ENCODE measurements around the gene VCL. TPM values are rescaled to one million over a fixed set of nuclear protein-coding genes. Genes with fewer than 3 reads are reported as not detected.

The VCL gene
- total and polyA plus RNA-seq, 5 donors from 2014 or later, result 11.4 to 39.2 (median 15.9) TPM

DNA sequence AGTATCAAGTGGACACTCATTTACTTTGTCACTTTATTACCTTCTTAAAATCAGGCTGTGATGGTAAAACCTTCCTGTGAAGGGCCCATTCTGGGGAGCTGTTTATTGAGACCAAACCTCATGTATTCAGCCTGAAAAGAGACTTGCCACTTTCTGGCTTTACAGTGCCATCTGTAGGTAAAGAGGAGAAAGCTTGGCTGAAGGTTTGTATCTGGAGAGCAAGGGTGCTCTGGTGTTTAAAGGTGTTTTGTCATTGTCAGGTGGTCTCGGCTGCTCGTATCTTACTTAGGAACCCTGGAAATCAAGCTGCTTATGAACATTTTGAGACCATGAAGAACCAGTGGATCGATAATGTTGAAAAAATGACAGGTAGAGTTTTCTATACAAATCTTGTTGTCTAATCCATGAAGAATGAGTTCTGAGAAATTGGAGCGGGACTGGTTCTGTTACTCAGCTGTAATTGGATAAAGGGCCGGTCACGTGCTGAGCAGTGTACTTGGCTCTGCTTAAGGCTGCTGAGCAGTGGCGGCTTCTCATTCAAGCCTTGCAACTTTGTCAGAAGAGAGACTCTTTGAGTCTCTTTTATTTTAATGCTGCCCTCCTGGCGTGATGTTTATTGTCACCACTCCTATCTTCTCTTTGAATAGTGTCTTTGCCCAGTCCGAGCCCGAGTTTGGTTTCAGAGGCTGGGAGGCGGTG is 105.8 kb downstream of the VCL start:
- no peak overlapping the region for H3K4me3 ChIP-seq (ENCODE audit: low read depth, low read length)
- ATAC-seq (ENCODE audit: low read depth in 2 of 2) (no peak), DNase-seq (peak in 1 of 3 donors; percentile 43)
- peaks cover 0 to 4% (median 0%) of the 10 kb centered on the region in 4 donors for H3K4me1 Mint-ChIP-seq
- peaks cover 44% of the 10 kb centered on the region for H3K36me3 ChIP-seq (ENCODE audit: control insufficient read depth, insufficient read depth, low read length)
- no peaks in the 10 kb centered on the region for H3K27me3 ChIP-seq (ENCODE audit: control insufficient read depth, insufficient read depth, low read length)
- peaks cover 44% of the 10 kb centered on the region for H3K36me3 Mint-ChIP-seq
- no peaks in the 10 kb centered on the region for H3K4me1 ChIP-seq (ENCODE audit: control insufficient read depth, insufficient read depth, low read length, poor library complexity, severe bottlenecking)
- H3K27me3 Mint-ChIP-seq, result no peaks in the 10 kb centered on the region
- no peak overlapping the region for H3K4me3 Mint-ChIP-seq
- H3K9me3 Mint-ChIP-seq, result peaks cover 0 to 3% (median 0%) of the 10 kb centered on the region in 7 donors
- H3K27ac Mint-ChIP-seq, result peak overlapping the region in 1 of 3 donors; percentile 64
- H3K27ac ChIP-seq (ENCODE audit: insufficient read depth, low read length, poor library complexity, severe bottlenecking), result no peak overlapping the region
- no peaks in the 10 kb centered on the region for H3K9me3 ChIP-seq (ENCODE audit: control insufficient read depth in 2 of 2, low read length in 2 of 2)

DNA sequence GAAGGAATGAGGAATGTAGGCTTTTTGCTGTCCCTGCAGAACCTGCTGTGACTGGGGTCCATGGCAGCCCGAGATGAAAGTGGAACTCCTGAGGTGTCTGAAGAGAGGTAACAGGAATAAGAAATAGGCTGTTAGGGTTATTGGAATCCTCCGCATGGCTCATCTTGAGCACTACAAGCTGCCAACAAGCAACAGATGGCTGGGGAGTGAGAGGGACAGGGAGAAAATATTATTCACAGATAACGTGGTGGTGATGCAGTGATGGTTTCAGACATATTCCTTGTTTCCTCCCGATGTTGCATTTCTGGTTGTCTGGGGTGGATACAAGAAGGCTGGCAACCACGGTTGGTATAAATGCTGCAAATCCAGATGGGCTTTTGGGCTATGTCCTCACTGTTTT is 106.6 kb downstream of the VCL start:
- ATAC-seq (ENCODE audit: low read depth in 2 of 2), result no peak

DNA sequence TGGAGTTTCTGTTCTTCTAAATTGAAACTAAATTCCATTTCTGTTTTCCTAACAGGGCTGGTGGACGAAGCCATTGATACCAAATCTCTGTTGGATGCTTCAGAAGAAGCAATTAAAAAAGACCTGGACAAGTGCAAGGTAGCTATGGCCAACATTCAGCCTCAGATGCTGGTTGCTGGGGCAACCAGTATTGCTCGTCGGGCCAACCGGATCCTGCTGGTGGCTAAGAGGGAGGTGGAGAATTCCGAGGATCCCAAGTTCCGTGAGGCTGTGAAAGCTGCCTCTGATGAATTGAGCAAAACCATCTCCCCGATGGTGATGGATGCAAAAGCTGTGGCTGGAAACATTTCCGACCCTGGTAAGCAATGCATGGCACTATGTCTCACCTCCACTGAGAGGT is 107.1 kb downstream of the VCL start:
- H3K27ac Mint-ChIP-seq, result no peak overlapping the region
- H3K4me1 ChIP-seq (ENCODE audit: control insufficient read depth, insufficient read depth, low read length, poor library complexity, severe bottlenecking), result no peaks in the 10 kb centered on the region
- no peaks in the 10 kb centered on the region for H3K27me3 ChIP-seq (ENCODE audit: control insufficient read depth, insufficient read depth, low read length)
- H3K36me3 Mint-ChIP-seq, result peaks cover 46% of the 10 kb centered on the region
- peaks cover 53% of the 10 kb centered on the region for H3K36me3 ChIP-seq (ENCODE audit: control insufficient read depth, insufficient read depth, low read length)
- H3K4me3 Mint-ChIP-seq, result no peak overlapping the region
- DNase-seq, result no peak
- no peaks in the 10 kb centered on the region for H3K9me3 ChIP-seq (ENCODE audit: control insufficient read depth in 2 of 2, low read length in 2 of 2)
- no peak overlapping the region for H3K27ac ChIP-seq (ENCODE audit: insufficient read depth, low read length, poor library complexity, severe bottlenecking)
- H3K4me1 Mint-ChIP-seq, result peaks cover 0 to 5% (median 3%) of the 10 kb centered on the region in 4 donors
- H3K27me3 Mint-ChIP-seq, result no peaks in the 10 kb centered on the region
- H3K4me3 ChIP-seq (ENCODE audit: low read depth, low read length), result no peak overlapping the region
- no peaks in the 10 kb centered on the region for H3K9me3 Mint-ChIP-seq
- no peak for ATAC-seq (ENCODE audit: low read depth in 2 of 2)

More for the DNA sequence above, 106.6 kb downstream of the VCL start:
- Mint-ChIP-seq H3K27me3 (no peaks in the 10 kb centered on the region), H3K27ac (no peak overlapping the region), H3K4me1 (peaks cover 0 to 4% (median under 1%) of the 10 kb centered on the region in 4 donors), H3K36me3 (peaks cover 43% of the 10 kb centered on the region), H3K4me3 (no peak overlapping the region), H3K9me3 (peaks cover 0 to 2% (median 0%) of the 10 kb centered on the region in 7 donors)
- no peaks in the 10 kb centered on the region for H3K4me1 ChIP-seq (ENCODE audit: control insufficient read depth, insufficient read depth, low read length, poor library complexity, severe bottlenecking)
- DNase-seq, result no peak
- H3K9me3 ChIP-seq (ENCODE audit: control insufficient read depth in 2 of 2, low read length in 2 of 2), result no peaks in the 10 kb centered on the region
- H3K36me3 ChIP-seq (ENCODE audit: control insufficient read depth, insufficient read depth, low read length), result peaks cover 48% of the 10 kb centered on the region
- H3K27ac ChIP-seq (ENCODE audit: insufficient read depth, low read length, poor library complexity, severe bottlenecking), result no peak overlapping the region
- H3K27me3 ChIP-seq (ENCODE audit: control insufficient read depth, insufficient read depth, low read length), result no peaks in the 10 kb centered on the region
- H3K4me3 ChIP-seq (ENCODE audit: low read depth, low read length), result no peak overlapping the region

DNA sequence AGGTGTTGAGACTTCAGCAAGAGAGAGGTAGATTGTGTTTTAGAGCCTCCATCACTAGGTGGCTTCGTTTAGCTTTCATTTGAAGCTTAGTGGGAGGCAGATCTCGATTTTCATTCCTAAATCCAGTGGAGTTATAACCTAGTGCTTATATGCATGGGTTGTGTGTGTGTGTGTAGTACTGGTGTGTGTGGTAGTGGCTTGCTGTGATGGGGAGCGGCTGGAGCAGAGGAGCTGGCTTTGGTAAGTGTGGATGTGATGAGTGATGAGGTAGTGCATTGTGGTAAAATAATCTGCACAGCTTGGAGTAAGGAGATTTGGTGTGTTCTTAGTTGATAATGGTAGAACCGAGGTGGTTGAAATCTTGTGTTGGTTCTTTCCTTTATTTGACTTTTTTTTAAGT is 109.5 kb downstream of the VCL start:
- H3K4me3 ChIP-seq (ENCODE audit: low read depth, low read length), result no peak overlapping the region
- ATAC-seq (ENCODE audit: low read depth in 2 of 2) (no peak), DNase-seq (no peak)
- H3K27ac ChIP-seq (ENCODE audit: insufficient read depth, low read length, poor library complexity, severe bottlenecking), result no peak overlapping the region
- peaks cover 69% of the 10 kb centered on the region for H3K36me3 ChIP-seq (ENCODE audit: control insufficient read depth, insufficient read depth, low read length)
- Mint-ChIP-seq H3K9me3 (no peaks in the 10 kb centered on the region), H3K27ac (peak overlapping the region in 2 of 3 donors; percentile 16 to 28), H3K4me3 (no peak overlapping the region), H3K4me1 (peaks cover 0 to 8% (median 4%) of the 10 kb centered on the region in 4 donors), H3K27me3 (no peaks in the 10 kb centered on the region), H3K36me3 (peaks cover 61% of the 10 kb centered on the region)
- no peaks in the 10 kb centered on the region for H3K4me1 ChIP-seq (ENCODE audit: control insufficient read depth, insufficient read depth, low read length, poor library complexity, severe bottlenecking)
- no peaks in the 10 kb centered on the region for H3K9me3 ChIP-seq (ENCODE audit: control insufficient read depth in 2 of 2, low read length in 2 of 2)
- no peaks in the 10 kb centered on the region for H3K27me3 ChIP-seq (ENCODE audit: control insufficient read depth, insufficient read depth, low read length)

DNA sequence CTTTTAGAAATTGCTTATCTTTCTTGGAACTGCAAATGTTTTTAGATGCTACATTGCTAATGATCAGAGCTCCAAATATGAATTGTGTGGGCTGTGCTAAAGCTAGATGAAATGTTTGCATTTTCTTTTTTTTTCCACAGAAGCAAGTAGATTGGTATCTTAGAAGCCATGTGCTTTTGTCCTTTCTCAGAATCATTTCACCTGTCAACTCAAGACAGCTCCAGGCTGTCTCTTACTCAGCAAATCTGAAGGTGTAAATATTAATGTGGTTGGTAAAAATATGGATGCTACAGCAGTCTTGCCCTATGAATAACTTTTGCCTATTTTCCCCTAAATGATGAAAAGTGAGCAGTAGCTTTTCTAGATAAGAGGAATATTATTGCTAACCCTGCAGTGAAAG is 111.5 kb downstream of the VCL start:
- H3K9me3 Mint-ChIP-seq, result no peaks in the 10 kb centered on the region

DNA sequence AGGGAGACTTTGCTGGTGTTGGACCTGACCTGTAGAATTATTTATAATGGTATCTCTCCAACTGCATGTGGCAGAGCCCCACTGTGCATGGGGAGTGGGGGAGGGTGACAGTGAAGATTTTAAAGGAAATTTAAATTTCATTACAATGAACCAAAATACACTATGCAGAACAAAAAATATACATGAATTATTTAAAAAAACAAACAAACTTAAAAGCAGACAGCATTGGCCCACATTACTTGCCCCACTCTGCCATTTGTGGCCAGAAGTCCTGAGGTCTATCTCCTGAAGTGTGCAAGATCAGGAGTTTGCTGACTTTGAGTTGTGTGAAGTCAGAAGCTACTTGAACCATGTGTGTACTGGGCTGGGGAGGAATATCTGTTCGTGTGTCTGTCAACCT is 112.2 kb downstream of the VCL start:
- Histone ChIP-seq H3K27ac (ENCODE audit: insufficient read depth, low read length, poor library complexity, severe bottlenecking) (no peak overlapping the region), H3K4me3 (ENCODE audit: low read depth, low read length) (no peak overlapping the region), H3K36me3 (ENCODE audit: control insufficient read depth, insufficient read depth, low read length) (peaks cover 79% of the 10 kb centered on the region), H3K4me1 (ENCODE audit: control insufficient read depth, insufficient read depth, low read length, poor library complexity, severe bottlenecking) (no peaks in the 10 kb centered on the region), H3K9me3 (ENCODE audit: control insufficient read depth in 2 of 2, low read length in 2 of 2) (no peaks in the 10 kb centered on the region), H3K27me3 (ENCODE audit: control insufficient read depth, insufficient read depth, low read length) (no peaks in the 10 kb centered on the region)
- ATAC-seq (ENCODE audit: low read depth in 2 of 2) (no peak), DNase-seq (no peak)
- peaks cover 70% of the 10 kb centered on the region for H3K36me3 Mint-ChIP-seq
- peak overlapping the region in 2 of 3 donors; percentile 42 to 43 for H3K27ac Mint-ChIP-seq
- H3K4me1 Mint-ChIP-seq, result peaks cover 0 to 8% (median 4%) of the 10 kb centered on the region in 4 donors
- no peaks in the 10 kb centered on the region for H3K27me3 Mint-ChIP-seq
- peak overlapping the region in 1 of 4 donors; percentile 17 for H3K4me3 Mint-ChIP-seq
- H3K9me3 Mint-ChIP-seq, result no peaks in the 10 kb centered on the region

More for the DNA sequence above, 111.5 kb downstream of the VCL start:
- H3K4me3 ChIP-seq (ENCODE audit: low read depth, low read length), result no peak overlapping the region
- no peaks in the 10 kb centered on the region for H3K4me1 ChIP-seq (ENCODE audit: control insufficient read depth, insufficient read depth, low read length, poor library complexity, severe bottlenecking)
- Mint-ChIP-seq H3K36me3 (peaks cover 72% of the 10 kb centered on the region), H3K27ac (peak overlapping the region in 1 of 3 donors; percentile 42), H3K4me3 (no peak overlapping the region), H3K27me3 (no peaks in the 10 kb centered on the region), H3K4me1 (peaks cover 0 to 8% (median 4%) of the 10 kb centered on the region in 4 donors)
- H3K27ac ChIP-seq (ENCODE audit: insufficient read depth, low read length, poor library complexity, severe bottlenecking), result no peak overlapping the region
- no peaks in the 10 kb centered on the region for H3K27me3 ChIP-seq (ENCODE audit: control insufficient read depth, insufficient read depth, low read length)
- no peaks in the 10 kb centered on the region for H3K9me3 ChIP-seq (ENCODE audit: control insufficient read depth in 2 of 2, low read length in 2 of 2)
- peaks cover 79% of the 10 kb centered on the region for H3K36me3 ChIP-seq (ENCODE audit: control insufficient read depth, insufficient read depth, low read length)
- ATAC-seq (ENCODE audit: low read depth in 2 of 2), result no peak
- peak in 1 of 3 donors; percentile 18 for DNase-seq

DNA sequence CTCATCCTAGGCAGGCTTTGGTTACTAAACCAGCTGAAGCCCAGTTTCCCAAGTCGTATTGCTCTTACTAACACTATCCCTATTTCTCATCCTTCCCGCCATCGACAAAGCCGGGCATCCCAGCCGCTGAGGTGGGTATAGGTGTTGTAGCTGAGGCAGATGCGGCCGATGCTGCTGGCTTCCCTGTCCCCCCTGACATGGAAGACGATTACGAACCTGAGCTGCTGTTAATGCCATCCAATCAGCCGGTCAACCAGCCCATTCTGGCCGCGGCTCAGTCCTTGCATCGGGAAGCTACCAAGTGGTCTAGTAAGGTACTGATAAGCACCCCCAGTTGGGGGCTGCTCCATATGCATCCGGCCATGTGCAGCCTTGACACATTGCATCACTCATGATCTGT is 113.9 kb downstream of the VCL start:
- no peak for DNase-seq
- H3K36me3 ChIP-seq (ENCODE audit: control insufficient read depth, insufficient read depth, low read length), result peaks cover 86% of the 10 kb centered on the region
- no peaks in the 10 kb centered on the region for H3K4me1 ChIP-seq (ENCODE audit: control insufficient read depth, insufficient read depth, low read length, poor library complexity, severe bottlenecking)
- no peak overlapping the region for H3K4me3 ChIP-seq (ENCODE audit: low read depth, low read length)
- no peak overlapping the region for H3K27ac ChIP-seq (ENCODE audit: insufficient read depth, low read length, poor library complexity, severe bottlenecking)
- no peak for ATAC-seq (ENCODE audit: low read depth in 2 of 2)
- Mint-ChIP-seq H3K9me3 (no peaks in the 10 kb centered on the region), H3K27ac (peak overlapping the region in 1 of 3 donors; percentile 72), H3K4me1 (peaks cover 0 to 5% (median 3%) of the 10 kb centered on the region in 4 donors), H3K27me3 (no peaks in the 10 kb centered on the region), H3K36me3 (peaks cover 69% of the 10 kb centered on the region), H3K4me3 (no peak overlapping the region)
- H3K9me3 ChIP-seq (ENCODE audit: control insufficient read depth in 2 of 2, low read length in 2 of 2), result no peaks in the 10 kb centered on the region
- no peaks in the 10 kb centered on the region for H3K27me3 ChIP-seq (ENCODE audit: control insufficient read depth, insufficient read depth, low read length)

DNA sequence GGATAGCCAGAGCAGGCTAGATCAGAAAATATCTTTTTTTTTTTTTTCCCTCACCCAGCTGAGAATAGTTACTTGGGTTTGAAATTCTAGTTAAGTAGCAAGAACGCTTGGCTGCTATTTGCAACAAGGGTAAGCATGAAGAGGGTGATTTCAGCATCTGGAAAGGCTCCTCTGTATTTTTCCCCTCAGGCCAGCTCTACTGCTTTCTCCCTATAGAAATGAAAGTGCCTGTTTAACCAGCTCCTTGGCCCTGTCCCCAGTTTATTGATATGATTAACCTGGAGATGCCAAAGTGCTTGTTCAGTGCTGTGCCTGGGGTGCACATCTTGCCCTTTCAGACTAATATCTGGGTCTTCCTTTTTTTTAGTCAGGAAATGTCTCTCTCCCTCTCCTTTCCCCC is 115.6 kb downstream of the VCL start:
- H3K36me3 ChIP-seq (ENCODE audit: control insufficient read depth, insufficient read depth, low read length), result peaks cover 90% of the 10 kb centered on the region
- H3K4me3 ChIP-seq (ENCODE audit: low read depth, low read length), result no peak overlapping the region
- H3K27ac Mint-ChIP-seq, result peak overlapping the region in 1 of 3 donors; percentile 72
- peaks cover 0 to 5% (median 3%) of the 10 kb centered on the region in 4 donors for H3K4me1 Mint-ChIP-seq
- no peak overlapping the region for H3K27ac ChIP-seq (ENCODE audit: insufficient read depth, low read length, poor library complexity, severe bottlenecking)
- no peak overlapping the region for H3K4me3 Mint-ChIP-seq
- no peaks in the 10 kb centered on the region for H3K4me1 ChIP-seq (ENCODE audit: control insufficient read depth, insufficient read depth, low read length, poor library complexity, severe bottlenecking)
- H3K36me3 Mint-ChIP-seq, result peaks cover 72% of the 10 kb centered on the region
- no peaks in the 10 kb centered on the region for H3K27me3 ChIP-seq (ENCODE audit: control insufficient read depth, insufficient read depth, low read length)
- no peak for ATAC-seq (ENCODE audit: low read depth in 2 of 2)
- no peak for DNase-seq
- H3K9me3 ChIP-seq (ENCODE audit: control insufficient read depth in 2 of 2, low read length in 2 of 2), result no peaks in the 10 kb centered on the region
- H3K9me3 Mint-ChIP-seq, result no peaks in the 10 kb centered on the region
- no peaks in the 10 kb centered on the region for H3K27me3 Mint-ChIP-seq

Measured in CD4-positive, CD25-positive, alpha-beta regulatory T cell (primary cell).